ENCODE results near the gene RORB. TPM values are rescaled to one million over a fixed set of nuclear protein-coding genes. Genes with fewer than 3 reads are reported as not detected.
"Not testable (repeated sequence)": the region's sequence is repeated elsewhere in the genome, so short reads cannot be mapped to it uniquely, and the experiment has no call there.

Gene RORB
- total RNA-seq, 1 donor from 2014 or later, result 2.2 TPM

- no peaks in the 10 kb centered on the region for H3K9me3 Mint-ChIP-seq (ENCODE audit: unreplicated experiment)
- no peak for TF ChIP-seq CTCF (IDR thresholded peaks at IDR 0.05; ENCODE audit: partially characterized antibody, unreplicated experiment)
- H3K27me3 Mint-ChIP-seq (ENCODE audit: unreplicated experiment), result no peaks in the 10 kb centered on the region
- H3K4me1 Mint-ChIP-seq (ENCODE audit: low read depth, unreplicated experiment), result no peaks in the 10 kb centered on the region
- H3K36me3 Mint-ChIP-seq (ENCODE audit: unreplicated experiment), result no peaks in the 10 kb centered on the region
- H3K27ac Mint-ChIP-seq (ENCODE audit: unreplicated experiment), result no peak overlapping the region
- no peak overlapping the region for H3K4me3 Mint-ChIP-seq (ENCODE audit: unreplicated experiment)
- no peak for DNase-seq
These were observed 23.9 kb downstream of the RORB start for GRCh38 chr9:74521009-74521408.

GRCh38 chr9:74524289-74524688, 27.2 kb downstream of the RORB start:
- DNase-seq, result no peak
- Mint-ChIP-seq H3K9me3 (ENCODE audit: unreplicated experiment) (no peaks in the 10 kb centered on the region), H3K4me1 (ENCODE audit: low read depth, unreplicated experiment) (no peaks in the 10 kb centered on the region), H3K27ac (ENCODE audit: unreplicated experiment) (no peak overlapping the region), H3K27me3 (ENCODE audit: unreplicated experiment) (no peaks in the 10 kb centered on the region), H3K36me3 (ENCODE audit: unreplicated experiment) (no peaks in the 10 kb centered on the region), H3K4me3 (ENCODE audit: unreplicated experiment) (no peak overlapping the region)
- TF ChIP-seq CTCF (IDR thresholded peaks at IDR 0.05; ENCODE audit: partially characterized antibody, unreplicated experiment), result no peak

GRCh38 chr9:74526215-74526614, 29.1 kb downstream of the RORB start:
- Mint-ChIP-seq H3K27me3 (ENCODE audit: unreplicated experiment) (no peaks in the 10 kb centered on the region), H3K4me3 (ENCODE audit: unreplicated experiment) (no peak overlapping the region)

DNA sequence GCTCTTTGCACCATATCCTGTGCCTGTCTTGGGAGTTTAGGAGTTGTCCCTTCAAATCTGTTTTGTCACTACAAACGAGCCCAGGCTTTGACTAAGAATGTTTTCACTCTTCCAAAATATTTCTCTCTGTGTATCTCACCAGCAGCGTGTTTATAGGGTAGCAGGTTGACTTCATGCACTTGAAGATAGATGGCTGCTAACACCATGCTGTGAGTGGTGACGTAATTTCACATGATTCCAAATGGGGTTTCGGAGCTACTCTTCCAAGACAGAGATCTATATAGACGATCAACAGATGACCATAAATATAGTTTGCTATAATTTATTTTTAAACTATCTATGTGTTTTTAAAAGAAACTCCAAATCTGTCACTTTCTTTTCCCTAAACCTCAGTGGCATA, 30.6 kb downstream of the RORB start:
- no peak overlapping the region for H3K27ac Mint-ChIP-seq (ENCODE audit: unreplicated experiment)
- no peak for DNase-seq
- no peaks in the 10 kb centered on the region for H3K36me3 Mint-ChIP-seq (ENCODE audit: unreplicated experiment)
- no peaks in the 10 kb centered on the region for H3K9me3 Mint-ChIP-seq (ENCODE audit: unreplicated experiment)
- H3K27me3 Mint-ChIP-seq (ENCODE audit: unreplicated experiment), result no peaks in the 10 kb centered on the region
- H3K4me3 Mint-ChIP-seq (ENCODE audit: unreplicated experiment), result no peak overlapping the region
- TF ChIP-seq CTCF (IDR thresholded peaks at IDR 0.05; ENCODE audit: partially characterized antibody, unreplicated experiment), result no peak
- no peaks in the 10 kb centered on the region for H3K4me1 Mint-ChIP-seq (ENCODE audit: low read depth, unreplicated experiment)

More at GRCh38 chr9:74526215-74526614, 29.1 kb downstream of the RORB start:
- TF ChIP-seq CTCF (IDR thresholded peaks at IDR 0.05; ENCODE audit: partially characterized antibody, unreplicated experiment), result no peak
- H3K9me3 Mint-ChIP-seq (ENCODE audit: unreplicated experiment), result no peaks in the 10 kb centered on the region
- no peak overlapping the region for H3K27ac Mint-ChIP-seq (ENCODE audit: unreplicated experiment)
- no peak for DNase-seq
- H3K36me3 Mint-ChIP-seq (ENCODE audit: unreplicated experiment), result no peaks in the 10 kb centered on the region
- H3K4me1 Mint-ChIP-seq (ENCODE audit: low read depth, unreplicated experiment), result no peaks in the 10 kb centered on the region

DNA sequence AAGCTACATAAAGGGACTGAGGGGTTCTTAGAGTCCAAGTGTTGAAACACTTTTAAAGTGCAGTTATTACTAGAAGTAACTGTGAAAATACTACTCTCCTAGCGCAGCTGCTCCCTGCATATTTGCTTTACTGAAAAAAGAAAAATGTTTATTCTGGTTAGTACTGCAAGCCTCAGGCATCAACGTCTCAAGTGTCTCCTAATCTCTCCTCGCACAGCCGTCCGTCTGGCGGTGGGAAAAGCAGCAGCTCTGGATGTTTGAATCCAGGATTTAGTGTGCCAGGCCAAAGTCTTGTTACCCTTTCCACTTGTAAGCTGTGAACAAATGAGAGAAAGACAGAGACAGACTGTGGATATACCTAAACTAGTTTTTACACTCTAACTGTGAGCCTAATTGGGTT, 31.1 kb downstream of the RORB start:
- no peak overlapping the region for H3K4me3 Mint-ChIP-seq (ENCODE audit: unreplicated experiment)
- H3K9me3 Mint-ChIP-seq (ENCODE audit: unreplicated experiment), result no peaks in the 10 kb centered on the region
- no peak for TF ChIP-seq CTCF (IDR thresholded peaks at IDR 0.05; ENCODE audit: partially characterized antibody, unreplicated experiment)
- DNase-seq, result no peak
- H3K27me3 Mint-ChIP-seq (ENCODE audit: unreplicated experiment), result no peaks in the 10 kb centered on the region
- no peaks in the 10 kb centered on the region for H3K36me3 Mint-ChIP-seq (ENCODE audit: unreplicated experiment)
- no peak overlapping the region for H3K27ac Mint-ChIP-seq (ENCODE audit: unreplicated experiment)
- no peaks in the 10 kb centered on the region for H3K4me1 Mint-ChIP-seq (ENCODE audit: low read depth, unreplicated experiment)

- not testable (repeated sequence) for H3K36me3 Mint-ChIP-seq (ENCODE audit: unreplicated experiment); DNase-seq; H3K4me1 Mint-ChIP-seq (ENCODE audit: low read depth, unreplicated experiment); H3K27ac Mint-ChIP-seq (ENCODE audit: unreplicated experiment); H3K27me3 Mint-ChIP-seq (ENCODE audit: unreplicated experiment); H3K4me3 Mint-ChIP-seq (ENCODE audit: unreplicated experiment); H3K9me3 Mint-ChIP-seq (ENCODE audit: unreplicated experiment)
These were observed 33.3 kb downstream of the RORB start for GRCh38 chr9:74530458-74530857.

Data from glutamatergic neuron (in vitro differentiated cells).